Loucy (cell line): ENCODE measurements around the gene INTS13.

Source experiments
- CTCF ChIP-seq: fragments of 200-600 bp; sonication (generic); conservative IDR thresholded peaks from 2 replicates; pipeline ENCODE4 v1.5.1; 2014; ENCODE audit warnings: mild to moderate bottlenecking, antibody characterized with exemption, low read length
- EZH2phosphoT487 ChIP-seq: fragments of 200-600 bp; IDR thresholded peaks from 2 replicates; pipeline ENCODE4 v1.6.1; 2018; ENCODE audit warnings: antibody characterized with exemption, mild to moderate bottlenecking, moderate library complexity, borderline replicate concordance

- TF ChIP-seq CTCF (no peak), EZH2phosphoT487 (no peak)
Observed at GRCh38 chr12:26937863-26938700, at the start of gene INTS13, which contains the start of gene FGFR1OP2.
